UCSD-AML1 (cell line): ENCODE results near the gene SLC25A6.
"Not testable (repeated sequence)": the region's sequence is repeated elsewhere in the genome, so short reads cannot be mapped to it uniquely, and the experiment has no call there.

Experiments used
- DNase-seq: peaks from one replicate; lab custom pipeline; 2025; ENCODE audit not compliant: unreplicated experiment; lab: John Stamatoyannopoulos, UW

The SLC25A6 gene

GRCh38 chrX:1391707-1392375 lies at the start of gene SLC25A6:
TSS of gene SLC25A6 (minus strand) at chrX:1392113. CDS start at chrX:1392009, 104 bp downstream.
- DNase-seq, result no peak

- no peak for DNase-seq
Measured at GRCh38 chrX:1440506-1440905, 48.6 kb upstream of the SLC25A6 start.

- DNase-seq, result no peak
Measured at GRCh38 chrX:1435241-1435895, 43.5 kb upstream of the SLC25A6 start.

- no peak for DNase-seq
Measured at GRCh38 chrX:1434871-1435240, 42.9 kb upstream of the SLC25A6 start.

- DNase-seq, result no peak
Measured at GRCh38 chrX:1433646-1434357, 41.9 kb upstream of the SLC25A6 start.

- DNase-seq, result no peak
Measured at GRCh38 chrX:1430451-1430850, 38.5 kb upstream of the SLC25A6 start.

- DNase-seq, result no peak
Measured at GRCh38 chrX:1427756-1428155, 35.8 kb upstream of the SLC25A6 start.

- not testable (repeated sequence) for DNase-seq
Measured at GRCh38 chrX:1426321-1426720, 34.4 kb upstream of the SLC25A6 start.

GRCh38 chrX:1425381-1425780 lies 33.5 kb upstream of the SLC25A6 start:
- no peak for DNase-seq

GRCh38 chrX:1424147-1424851 lies 32.4 kb upstream of the SLC25A6 start:
- DNase-seq, result no peak

- no peak for DNase-seq
Measured at GRCh38 chrX:1423215-1423614, 31.3 kb upstream of the SLC25A6 start.

- no peak for DNase-seq
Measured at GRCh38 chrX:1422135-1422465, 30.2 kb upstream of the SLC25A6 start.

GRCh38 chrX:1421433-1422134 lies 29.7 kb upstream of the SLC25A6 start:
- no peak for DNase-seq

- DNase-seq, result no peak
Measured at GRCh38 chrX:1420371-1420770, 28.5 kb upstream of the SLC25A6 start.

GRCh38 chrX:1419545-1420355 lies 27.8 kb upstream of the SLC25A6 start:
- DNase-seq, result no peak

- no peak for DNase-seq
Measured at GRCh38 chrX:1418901-1419544, 27.1 kb upstream of the SLC25A6 start.

- DNase-seq, result no peak
Measured at GRCh38 chrX:1417921-1418771, 26.2 kb upstream of the SLC25A6 start.

GRCh38 chrX:1416965-1417760 lies 25.2 kb upstream of the SLC25A6 start:
- no peak for DNase-seq
